OCI-LY1 (cell line): ENCODE measurements around the gene ANKRD30B.
"Not testable (repeated sequence)": the region's sequence is repeated elsewhere in the genome, so short reads cannot be mapped to it uniquely, and the experiment has no call there.

Source experiments
- EZH2 ChIP-seq: fragments of 200-600 bp; sonication (generic), shearing (Covaris generic); IDR thresholded peaks from 2 replicates; pipeline ENCODE4 v1.8.0; 2017; ENCODE audit warnings: borderline replicate concordance, mixed run types, mild to moderate bottlenecking, antibody characterized with exemption, low read length, moderate library complexity, mixed read lengths
- TF ChIP-seq, protein P1 (sequence below): fragments of 200-600 bp; sonication (generic), shearing (Covaris generic); IDR thresholded peaks from 2 replicates; pipeline ENCODE4 v1.5.1; 2017; ENCODE audit warnings: mild to moderate bottlenecking, antibody characterized with exemption, low read length, moderate library complexity, mixed read lengths

DNA sequence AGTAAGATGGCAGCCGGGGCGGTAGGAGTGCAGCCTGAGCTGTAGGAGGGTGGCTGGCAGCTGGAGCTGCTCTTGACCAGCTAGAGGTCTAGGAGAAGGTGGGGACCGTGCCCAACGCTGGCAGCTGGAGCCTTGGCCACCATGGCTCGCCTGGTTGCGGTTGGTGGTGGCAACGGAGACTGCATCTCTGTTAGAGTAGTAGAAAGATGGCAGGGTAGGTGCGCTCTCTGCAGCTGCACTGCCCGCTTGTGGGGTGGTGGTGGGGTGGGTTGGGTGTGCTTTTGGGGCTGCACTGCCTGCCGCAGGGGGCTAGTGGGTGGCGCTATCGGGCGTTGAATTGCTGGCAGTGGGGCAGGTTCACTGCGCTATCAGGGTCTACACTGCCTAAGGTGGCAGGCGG lies 118.5 kb downstream of the ANKRD30B start:
- TF ChIP-seq EZH2, result not testable (repeated sequence)
- TF ChIP-seq, protein P1, sequence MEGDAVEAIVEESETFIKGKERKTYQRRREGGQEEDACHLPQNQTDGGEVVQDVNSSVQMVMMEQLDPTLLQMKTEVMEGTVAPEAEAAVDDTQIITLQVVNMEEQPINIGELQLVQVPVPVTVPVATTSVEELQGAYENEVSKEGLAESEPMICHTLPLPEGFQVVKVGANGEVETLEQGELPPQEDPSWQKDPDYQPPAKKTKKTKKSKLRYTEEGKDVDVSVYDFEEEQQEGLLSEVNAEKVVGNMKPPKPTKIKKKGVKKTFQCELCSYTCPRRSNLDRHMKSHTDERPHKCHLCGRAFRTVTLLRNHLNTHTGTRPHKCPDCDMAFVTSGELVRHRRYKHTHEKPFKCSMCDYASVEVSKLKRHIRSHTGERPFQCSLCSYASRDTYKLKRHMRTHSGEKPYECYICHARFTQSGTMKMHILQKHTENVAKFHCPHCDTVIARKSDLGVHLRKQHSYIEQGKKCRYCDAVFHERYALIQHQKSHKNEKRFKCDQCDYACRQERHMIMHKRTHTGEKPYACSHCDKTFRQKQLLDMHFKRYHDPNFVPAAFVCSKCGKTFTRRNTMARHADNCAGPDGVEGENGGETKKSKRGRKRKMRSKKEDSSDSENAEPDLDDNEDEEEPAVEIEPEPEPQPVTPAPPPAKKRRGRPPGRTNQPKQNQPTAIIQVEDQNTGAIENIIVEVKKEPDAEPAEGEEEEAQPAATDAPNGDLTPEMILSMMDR, result not testable (repeated sequence)
